NCI-H345 (cell line): Measurements from ENCODE around the gene TOLLIP.
"Not testable (repeated sequence)": the region's sequence is repeated elsewhere in the genome, so short reads cannot be mapped to it uniquely, and the experiment has no call there.

Experiments used
- DNase-seq: peaks from one replicate; lab custom pipeline; 2025; lab: John Stamatoyannopoulos, UW

Gene TOLLIP

GRCh38 chr11:1245717-1246116 is 63.7 kb downstream of the TOLLIP start:
- not testable (repeated sequence) for DNase-seq

GRCh38 chr11:1244557-1244956 is 64.9 kb downstream of the TOLLIP start:
- DNase-seq, result not testable (repeated sequence)

GRCh38 chr11:1243521-1243920 is 65.9 kb downstream of the TOLLIP start:
- not testable (repeated sequence) for DNase-seq

GRCh38 chr11:1242751-1243150 is 66.7 kb downstream of the TOLLIP start:
- not testable (repeated sequence) for DNase-seq

- no peak for DNase-seq
Measured at GRCh38 chr11:1242289-1242688, 67.1 kb downstream of the TOLLIP start.

GRCh38 chr11:1241706-1242105 is 67.7 kb downstream of the TOLLIP start:
- DNase-seq, result no peak

GRCh38 chr11:1240771-1241170 is 68.7 kb downstream of the TOLLIP start:
- no peak for DNase-seq

- no peak for DNase-seq
Measured at GRCh38 chr11:1239596-1240205, 69.7 kb downstream of the TOLLIP start.

GRCh38 chr11:1238767-1239595 is 70.5 kb downstream of the TOLLIP start:
- no peak for DNase-seq

GRCh38 chr11:1237851-1238250 is 71.6 kb downstream of the TOLLIP start:
- no peak for DNase-seq

GRCh38 chr11:1237128-1237580 is 72.3 kb downstream of the TOLLIP start:
- DNase-seq, result no peak

GRCh38 chr11:1236316-1237127 is 72.9 kb downstream of the TOLLIP start:
- DNase-seq, result no peak

GRCh38 chr11:1235901-1236315 is 73.5 kb downstream of the TOLLIP start:
- no peak for DNase-seq

GRCh38 chr11:1235306-1235900 is 74.0 kb downstream of the TOLLIP start:
- DNase-seq, result no peak

- no peak for DNase-seq
Measured at GRCh38 chr11:1234771-1235305, 74.6 kb downstream of the TOLLIP start.

GRCh38 chr11:1234054-1234720 is 75.2 kb downstream of the TOLLIP start:
- DNase-seq, result no peak

- DNase-seq, result peak; percentile 45
Measured at GRCh38 chr11:1233351-1234053, 75.9 kb downstream of the TOLLIP start.

- peak; percentile 45 for DNase-seq
Measured at GRCh38 chr11:1232883-1233321, 76.5 kb downstream of the TOLLIP start.

- DNase-seq, result no peak
Measured at GRCh38 chr11:1232021-1232882, 77.2 kb downstream of the TOLLIP start.
